Nucleus accumbens (tissue), 56 donors: ENCODE results near the gene ADPRS.

Experiments used
- DNase-seq, 56 donors: peaks; one replicate each; lab custom pipeline; 2025; lab: John Stamatoyannopoulos, UW

The ADPRS gene

GRCh38 chr1:36126797-36127500, 38.3 kb downstream of the ADPRS start:
- peak in 1 of 56 donors; percentile 17 for DNase-seq

- DNase-seq = no peak
Observed at GRCh38 chr1:36128126-36128904, 39.6 kb downstream of the ADPRS start.

- DNase-seq = no peak
Observed at GRCh38 chr1:36128905-36129206, 40.2 kb downstream of the ADPRS start.

GRCh38 chr1:36132029-36132428, 43.3 kb downstream of the ADPRS start:
- DNase-seq = no peak

GRCh38 chr1:36133484-36133883, 44.8 kb downstream of the ADPRS start:
- peak in 1 of 56 donors; percentile 49 for DNase-seq

GRCh38 chr1:36134031-36134430, 45.3 kb downstream of the ADPRS start:
- no peak for DNase-seq

- peak in 43 of 56 donors; percentile 3 to 76 (median 28) for DNase-seq
Observed at GRCh38 chr1:36134505-36135329, 46.0 kb downstream of the ADPRS start.

GRCh38 chr1:36135330-36135667, 46.6 kb downstream of the ADPRS start:
- DNase-seq = no peak

GRCh38 chr1:36135796-36136195, 47.1 kb downstream of the ADPRS start:
- DNase-seq = no peak

GRCh38 chr1:36136535-36136934, 47.8 kb downstream of the ADPRS start:
- DNase-seq = no peak

- no peak for DNase-seq
Observed at GRCh38 chr1:36137226-36137625, 48.5 kb downstream of the ADPRS start.

GRCh38 chr1:36137776-36138175, 49.1 kb downstream of the ADPRS start:
- no peak for DNase-seq

- no peak for DNase-seq
Observed at GRCh38 chr1:36139521-36139920, 50.8 kb downstream of the ADPRS start.

- DNase-seq = no peak
Observed at GRCh38 chr1:36142121-36142520, 53.4 kb downstream of the ADPRS start.

- DNase-seq = no peak
Observed at GRCh38 chr1:36143424-36143823, 54.7 kb downstream of the ADPRS start.
